Measurements from ENCODE around the gene LARGE1. TPM values are rescaled to one million over a fixed set of nuclear protein-coding genes. Genes with fewer than 3 reads are reported as not detected.

LARGE1 gene
- polyA plus RNA-seq, 1 donor, result 17.8 TPM

GRCh38 chr22:33400891-33401290 is 519.4 kb downstream of the LARGE1 start:
- no peaks in the 10 kb centered on the region for H3K36me3 ChIP-seq (ENCODE audit: control insufficient read depth, insufficient read depth, low read length)
- WGBS (ENCODE audit: insufficient coverage, low lambda C conversion rate), result 100% methylated on average over 1 of the region's 5 CpGs

GRCh38 chr22:33400061-33400840 is 520.0 kb downstream of the LARGE1 start:
- no peak for DNase-seq
- WGBS (ENCODE audit: insufficient coverage, low lambda C conversion rate), result 80% methylated on average over 1 of the region's 9 CpGs

More at GRCh38 chr22:33400891-33401290, 519.4 kb downstream of the LARGE1 start:
- DNase-seq, result no peak
- no peaks in the 10 kb centered on the region for H3K27me3 ChIP-seq (ENCODE audit: control insufficient read depth, insufficient read depth, low read length)
- H3K9me3 ChIP-seq (ENCODE audit: control insufficient read depth, low read depth, low read length), result no peaks in the 10 kb centered on the region
- no peak overlapping the region for H3K4me3 ChIP-seq (ENCODE audit: low read length)
- H3K4me1 ChIP-seq (ENCODE audit: control insufficient read depth, insufficient read depth, low read length), result no peaks in the 10 kb centered on the region
- no peak overlapping the region for H3K27ac ChIP-seq (ENCODE audit: low read length)

GRCh38 chr22:33397381-33397907 is 522.8 kb downstream of the LARGE1 start:
- 100% methylated on average over 1 of the region's 4 CpGs for WGBS (ENCODE audit: insufficient coverage, low lambda C conversion rate)
- H3K4me3 ChIP-seq (ENCODE audit: low read length), result no peak overlapping the region
- no peaks in the 10 kb centered on the region for H3K36me3 ChIP-seq (ENCODE audit: control insufficient read depth, insufficient read depth, low read length)
- H3K9me3 ChIP-seq (ENCODE audit: control insufficient read depth, low read depth, low read length), result no peaks in the 10 kb centered on the region
- no peak for DNase-seq
- H3K27ac ChIP-seq (ENCODE audit: low read length), result no peak overlapping the region
- no peaks in the 10 kb centered on the region for H3K27me3 ChIP-seq (ENCODE audit: control insufficient read depth, insufficient read depth, low read length)
- H3K4me1 ChIP-seq (ENCODE audit: control insufficient read depth, insufficient read depth, low read length), result peaks cover 4% of the 10 kb centered on the region

More at GRCh38 chr22:33400061-33400840, 520.0 kb downstream of the LARGE1 start:
- Histone ChIP-seq H3K4me3 (ENCODE audit: low read length) (no peak overlapping the region), H3K4me1 (ENCODE audit: control insufficient read depth, insufficient read depth, low read length) (no peaks in the 10 kb centered on the region), H3K27me3 (ENCODE audit: control insufficient read depth, insufficient read depth, low read length) (no peaks in the 10 kb centered on the region), H3K27ac (ENCODE audit: low read length) (no peak overlapping the region), H3K9me3 (ENCODE audit: control insufficient read depth, low read depth, low read length) (no peaks in the 10 kb centered on the region), H3K36me3 (ENCODE audit: control insufficient read depth, insufficient read depth, low read length) (no peaks in the 10 kb centered on the region)

- peaks cover 4% of the 10 kb centered on the region for H3K4me1 ChIP-seq (ENCODE audit: control insufficient read depth, insufficient read depth, low read length)
- H3K4me3 ChIP-seq (ENCODE audit: low read length), result no peak overlapping the region
- no peaks in the 10 kb centered on the region for H3K36me3 ChIP-seq (ENCODE audit: control insufficient read depth, insufficient read depth, low read length)
- H3K9me3 ChIP-seq (ENCODE audit: control insufficient read depth, low read depth, low read length), result no peaks in the 10 kb centered on the region
- DNase-seq, result no peak
- H3K27ac ChIP-seq (ENCODE audit: low read length), result no peak overlapping the region
- no CpG with 5 or more reads among the region's 6 CpGs for WGBS (ENCODE audit: insufficient coverage, low lambda C conversion rate)
- H3K27me3 ChIP-seq (ENCODE audit: control insufficient read depth, insufficient read depth, low read length), result no peaks in the 10 kb centered on the region
These were observed 526.8 kb downstream of the LARGE1 start for GRCh38 chr22:33393432-33393831.

GRCh38 chr22:33391298-33391697 is 529.0 kb downstream of the LARGE1 start:
- DNase-seq, result no peak
- no peaks in the 10 kb centered on the region for H3K27me3 ChIP-seq (ENCODE audit: control insufficient read depth, insufficient read depth, low read length)
- no peaks in the 10 kb centered on the region for H3K36me3 ChIP-seq (ENCODE audit: control insufficient read depth, insufficient read depth, low read length)
- H3K9me3 ChIP-seq (ENCODE audit: control insufficient read depth, low read depth, low read length), result no peaks in the 10 kb centered on the region
- H3K4me3 ChIP-seq (ENCODE audit: low read length), result no peak overlapping the region
- peaks cover 4% of the 10 kb centered on the region for H3K4me1 ChIP-seq (ENCODE audit: control insufficient read depth, insufficient read depth, low read length)
- H3K27ac ChIP-seq (ENCODE audit: low read length), result no peak overlapping the region

- H3K36me3 ChIP-seq (ENCODE audit: control insufficient read depth, insufficient read depth, low read length), result no peaks in the 10 kb centered on the region
- no peaks in the 10 kb centered on the region for H3K9me3 ChIP-seq (ENCODE audit: control insufficient read depth, low read depth, low read length)
- peaks cover 4% of the 10 kb centered on the region for H3K4me1 ChIP-seq (ENCODE audit: control insufficient read depth, insufficient read depth, low read length)
- no peak for DNase-seq
- no peak overlapping the region for H3K27ac ChIP-seq (ENCODE audit: low read length)
- 90% methylated on average over 2 of the region's 4 CpGs for WGBS (ENCODE audit: insufficient coverage, low lambda C conversion rate)
- no peak overlapping the region for H3K4me3 ChIP-seq (ENCODE audit: low read length)
- H3K27me3 ChIP-seq (ENCODE audit: control insufficient read depth, insufficient read depth, low read length), result no peaks in the 10 kb centered on the region
These were observed 530.3 kb downstream of the LARGE1 start for GRCh38 chr22:33389936-33390335.

GRCh38 chr22:33386270-33386669 is 534.0 kb downstream of the LARGE1 start:
- DNase-seq, result no peak
- Histone ChIP-seq H3K4me3 (ENCODE audit: low read length) (no peak overlapping the region), H3K27ac (ENCODE audit: low read length) (no peak overlapping the region), H3K4me1 (ENCODE audit: control insufficient read depth, insufficient read depth, low read length) (no peaks in the 10 kb centered on the region), H3K36me3 (ENCODE audit: control insufficient read depth, insufficient read depth, low read length) (peaks cover 16% of the 10 kb centered on the region), H3K27me3 (ENCODE audit: control insufficient read depth, insufficient read depth, low read length) (no peaks in the 10 kb centered on the region), H3K9me3 (ENCODE audit: control insufficient read depth, low read depth, low read length) (no peaks in the 10 kb centered on the region)
- no CpG with 5 or more reads among the region's 5 CpGs for WGBS (ENCODE audit: insufficient coverage, low lambda C conversion rate)

GRCh38 chr22:33385611-33386010 is 534.7 kb downstream of the LARGE1 start:
- Histone ChIP-seq H3K27me3 (ENCODE audit: control insufficient read depth, insufficient read depth, low read length) (no peaks in the 10 kb centered on the region), H3K4me3 (ENCODE audit: low read length) (no peak overlapping the region), H3K9me3 (ENCODE audit: control insufficient read depth, low read depth, low read length) (no peaks in the 10 kb centered on the region), H3K4me1 (ENCODE audit: control insufficient read depth, insufficient read depth, low read length) (no peaks in the 10 kb centered on the region), H3K27ac (ENCODE audit: low read length) (no peak overlapping the region), H3K36me3 (ENCODE audit: control insufficient read depth, insufficient read depth, low read length) (peaks cover 17% of the 10 kb centered on the region)
- no peak for DNase-seq
- no CpG with 5 or more reads among the region's 2 CpGs for WGBS (ENCODE audit: insufficient coverage, low lambda C conversion rate)

- Histone ChIP-seq H3K4me3 (ENCODE audit: low read length) (no peak overlapping the region), H3K27ac (ENCODE audit: low read length) (no peak overlapping the region), H3K9me3 (ENCODE audit: control insufficient read depth, low read depth, low read length) (no peaks in the 10 kb centered on the region), H3K27me3 (ENCODE audit: control insufficient read depth, insufficient read depth, low read length) (no peaks in the 10 kb centered on the region), H3K4me1 (ENCODE audit: control insufficient read depth, insufficient read depth, low read length) (no peaks in the 10 kb centered on the region), H3K36me3 (ENCODE audit: control insufficient read depth, insufficient read depth, low read length) (peaks cover 17% of the 10 kb centered on the region)
- no peak for DNase-seq
- WGBS (ENCODE audit: insufficient coverage, low lambda C conversion rate), result 60% methylated on average over 1 of the region's 8 CpGs
These were observed 537.8 kb downstream of the LARGE1 start for GRCh38 chr22:33382436-33382835.

- Histone ChIP-seq H3K27ac (ENCODE audit: low read length) (no peak overlapping the region), H3K4me3 (ENCODE audit: low read length) (no peak overlapping the region), H3K4me1 (ENCODE audit: control insufficient read depth, insufficient read depth, low read length) (no peaks in the 10 kb centered on the region), H3K36me3 (ENCODE audit: control insufficient read depth, insufficient read depth, low read length) (peaks cover 17% of the 10 kb centered on the region), H3K9me3 (ENCODE audit: control insufficient read depth, low read depth, low read length) (no peaks in the 10 kb centered on the region), H3K27me3 (ENCODE audit: control insufficient read depth, insufficient read depth, low read length) (no peaks in the 10 kb centered on the region)
- no peak for DNase-seq
- WGBS (ENCODE audit: insufficient coverage, low lambda C conversion rate), result 80% methylated on average over 1 of the region's 10 CpGs
These were observed 538.5 kb downstream of the LARGE1 start for GRCh38 chr22:33381531-33382406.
